ENCODE data around the gene POC5.

The POC5 gene

GRCh38 chr5:75626959-75627358 lies 90.3 kb downstream of the POC5 start:
- Mint-ChIP-seq H3K27me3 (ENCODE audit: low read depth) (no peaks in the 10 kb centered on the region), H3K4me1 (ENCODE audit: low read depth) (no peaks in the 10 kb centered on the region), H3K9me3 (no peaks in the 10 kb centered on the region), H3K4me3 (no peak overlapping the region), H3K36me3 (ENCODE audit: low read depth) (no peaks in the 10 kb centered on the region), H3K27ac (no peak overlapping the region)

All from T-helper 1 cell treated with Interleukin-12 subunit alpha and Interleukin-12 subunit beta and Interleukin-4 antibody, amounts not matched to agents 30 μg/mL and 1 μg/mL, for 36 hours (primary cell).